Measurements from ENCODE around the gene CCZ1B. TPM values are rescaled to one million over a fixed set of nuclear protein-coding genes. Genes with fewer than 3 reads are reported as not detected.
"Not testable (repeated sequence)": the region's sequence is repeated elsewhere in the genome, so short reads cannot be mapped to it uniquely, and the experiment has no call there.

CCZ1B gene
- total RNA-seq, 2 experiments from 2014 or later: 36.9 to 48.7 TPM

DNA sequence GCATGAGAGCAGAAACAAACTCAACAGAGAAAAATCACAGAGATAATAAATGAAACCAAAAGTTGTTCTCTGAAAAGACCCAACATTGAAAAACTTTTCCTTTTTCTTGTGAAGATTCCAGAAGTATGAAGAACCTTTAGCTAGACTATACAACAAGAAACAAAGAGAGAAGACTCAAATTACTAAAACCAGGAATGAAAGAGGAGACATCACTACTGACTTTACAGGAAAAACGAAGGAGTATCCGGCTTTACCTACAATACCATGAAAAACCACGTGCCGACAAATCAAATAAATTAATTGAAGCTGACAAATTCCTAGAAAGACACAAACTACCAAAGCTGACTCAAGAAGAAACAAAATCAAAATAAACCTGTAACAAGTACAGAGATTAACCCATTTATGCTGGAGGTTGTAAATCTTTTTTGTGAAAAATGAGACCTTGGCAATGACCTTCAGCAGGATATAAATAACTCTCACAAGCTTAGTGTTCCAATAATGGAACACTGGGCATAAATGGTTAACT is 18.6 kb downstream of the CCZ1B start:
- H3K27ac Mint-ChIP-seq; intact Hi-C loops (cut with micrococcal nuclease); H3K4me3 Mint-ChIP-seq; ATAC-seq; H3K36me3 Mint-ChIP-seq (ENCODE audit: low read depth); H3K27me3 Mint-ChIP-seq; DNase-seq; CTCF ChIA-PET; POLR2A ChIA-PET; H3K9me3 Mint-ChIP-seq; H3K4me1 Mint-ChIP-seq (ENCODE audit: low read depth): not testable (repeated sequence)

DNA sequence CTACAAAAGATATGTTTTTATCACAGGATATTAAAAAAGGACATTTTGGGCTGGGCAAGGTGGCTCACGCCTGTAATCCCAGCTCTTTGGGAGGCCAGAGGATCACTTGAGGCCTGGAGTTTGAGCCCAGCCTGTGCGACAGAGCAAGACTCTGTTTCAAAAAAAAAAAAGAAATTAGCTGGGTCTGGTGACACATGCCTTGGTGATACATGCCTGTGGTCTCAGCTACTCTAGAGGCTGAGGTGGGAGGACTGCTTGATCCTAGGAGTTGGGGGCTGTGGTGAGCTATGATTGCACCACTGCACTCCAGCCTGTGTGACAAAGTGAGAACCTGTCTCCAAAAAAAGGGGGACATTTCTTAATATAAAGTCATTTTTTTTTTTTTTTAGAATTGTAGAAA is 25.7 kb downstream of the CCZ1B start:
- H3K27me3 Mint-ChIP-seq; intact Hi-C loops (cut with micrococcal nuclease); ATAC-seq; H3K4me3 Mint-ChIP-seq; H3K36me3 Mint-ChIP-seq (ENCODE audit: low read depth); DNase-seq; H3K4me1 Mint-ChIP-seq (ENCODE audit: low read depth); CTCF ChIA-PET; H3K27ac Mint-ChIP-seq; H3K9me3 Mint-ChIP-seq; POLR2A ChIA-PET: not testable (repeated sequence)

DNA sequence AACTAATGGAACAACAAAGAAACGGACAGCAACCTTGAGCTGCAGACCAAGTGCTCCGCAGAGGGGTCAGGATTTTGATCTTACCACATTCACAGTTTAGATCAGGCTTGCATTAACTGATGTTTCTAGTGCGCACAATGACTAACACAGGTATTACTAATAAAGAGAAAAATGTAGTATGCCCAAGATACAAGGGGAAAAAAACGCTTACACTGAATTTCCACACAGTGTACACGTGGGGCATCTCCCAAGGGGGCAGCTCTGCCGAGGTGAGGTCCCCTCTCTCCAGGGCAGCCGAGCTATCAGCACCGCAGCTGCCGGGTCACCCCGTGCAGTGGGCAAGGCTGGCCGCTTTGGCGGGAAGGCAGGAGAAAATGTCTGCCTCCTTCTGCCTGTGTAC is 26.2 kb downstream of the CCZ1B start:
- H3K27me3 Mint-ChIP-seq; H3K36me3 Mint-ChIP-seq (ENCODE audit: low read depth); H3K27ac Mint-ChIP-seq; H3K4me1 Mint-ChIP-seq (ENCODE audit: low read depth); CTCF ChIA-PET; intact Hi-C loops (cut with micrococcal nuclease); ATAC-seq; H3K4me3 Mint-ChIP-seq; POLR2A ChIA-PET; H3K9me3 Mint-ChIP-seq; DNase-seq: not testable (repeated sequence)

DNA sequence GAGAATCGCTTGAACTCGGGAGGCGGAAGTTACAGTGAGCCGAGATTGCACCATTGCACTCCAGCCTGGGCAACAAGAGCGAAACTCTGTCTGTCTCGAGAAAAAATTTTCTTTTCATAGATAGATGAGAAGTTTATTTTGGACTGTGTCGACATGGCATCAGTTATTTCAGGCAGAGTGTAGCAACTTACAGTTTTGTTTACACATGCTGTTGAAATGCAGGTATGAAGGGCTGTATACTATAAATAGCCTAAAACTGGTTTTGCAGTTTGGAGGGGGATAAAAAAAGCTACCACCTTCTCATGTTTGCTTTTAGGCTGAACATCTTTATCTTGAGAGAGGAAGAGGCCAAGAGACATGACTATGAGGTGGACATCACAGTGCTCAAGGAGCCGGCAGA is 28.0 kb downstream of the CCZ1B start:
- H3K27ac Mint-ChIP-seq; H3K4me1 Mint-ChIP-seq (ENCODE audit: low read depth); DNase-seq; H3K36me3 Mint-ChIP-seq (ENCODE audit: low read depth); POLR2A ChIA-PET; H3K4me3 Mint-ChIP-seq; CTCF ChIA-PET; intact Hi-C loops (cut with micrococcal nuclease); H3K27me3 Mint-ChIP-seq; ATAC-seq; H3K9me3 Mint-ChIP-seq: not testable (repeated sequence)

DNA sequence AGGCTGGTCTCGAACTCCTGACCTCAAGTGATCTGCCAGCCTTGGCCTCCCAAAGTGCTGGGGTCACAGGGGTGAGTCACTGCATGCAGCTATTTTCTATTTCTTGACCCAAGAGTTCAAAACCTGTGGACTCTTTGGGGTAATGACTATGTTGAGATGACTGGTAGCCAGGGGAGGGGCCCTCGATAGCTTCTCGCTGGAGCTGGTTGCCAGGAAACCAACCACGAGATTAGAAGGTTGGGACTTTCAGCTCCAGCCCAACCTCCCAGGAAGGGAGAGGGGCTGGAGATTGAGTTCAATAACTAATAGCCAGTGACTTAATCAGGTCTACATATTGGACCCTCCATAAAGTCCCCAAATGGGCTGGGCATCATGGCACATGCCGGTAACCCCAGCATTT is 28.9 kb downstream of the CCZ1B start:
- ATAC-seq; H3K9me3 Mint-ChIP-seq; CTCF ChIA-PET; DNase-seq; intact Hi-C loops (cut with micrococcal nuclease); H3K27me3 Mint-ChIP-seq; H3K4me1 Mint-ChIP-seq (ENCODE audit: low read depth); H3K36me3 Mint-ChIP-seq (ENCODE audit: low read depth); H3K27ac Mint-ChIP-seq; POLR2A ChIA-PET; H3K4me3 Mint-ChIP-seq: not testable (repeated sequence)

DNA sequence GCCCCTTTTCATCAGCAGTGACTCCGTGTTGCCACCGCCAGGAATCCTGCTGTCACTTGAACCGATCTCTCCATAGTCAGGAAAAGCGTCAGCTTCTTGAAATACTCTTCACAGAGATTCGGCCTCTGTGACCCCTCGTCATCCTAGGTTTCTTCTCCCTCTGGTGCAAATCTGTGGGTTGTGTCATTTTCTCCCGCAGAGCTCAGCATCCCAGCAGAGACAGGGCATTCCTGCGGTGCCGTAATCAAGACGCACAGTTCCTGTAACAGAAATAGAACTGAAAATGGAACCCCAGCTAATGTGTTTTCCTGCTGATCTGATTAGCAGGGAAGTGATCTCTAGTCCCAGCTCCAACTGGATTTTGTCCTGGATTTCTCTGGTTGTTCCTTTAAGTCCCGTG is 31.8 kb downstream of the CCZ1B start:
- H3K9me3 Mint-ChIP-seq; POLR2A ChIA-PET; H3K4me1 Mint-ChIP-seq (ENCODE audit: low read depth); DNase-seq; H3K27ac Mint-ChIP-seq; ATAC-seq; intact Hi-C loops (cut with micrococcal nuclease); H3K4me3 Mint-ChIP-seq; H3K36me3 Mint-ChIP-seq (ENCODE audit: low read depth); CTCF ChIA-PET; H3K27me3 Mint-ChIP-seq: not testable (repeated sequence)

DNA sequence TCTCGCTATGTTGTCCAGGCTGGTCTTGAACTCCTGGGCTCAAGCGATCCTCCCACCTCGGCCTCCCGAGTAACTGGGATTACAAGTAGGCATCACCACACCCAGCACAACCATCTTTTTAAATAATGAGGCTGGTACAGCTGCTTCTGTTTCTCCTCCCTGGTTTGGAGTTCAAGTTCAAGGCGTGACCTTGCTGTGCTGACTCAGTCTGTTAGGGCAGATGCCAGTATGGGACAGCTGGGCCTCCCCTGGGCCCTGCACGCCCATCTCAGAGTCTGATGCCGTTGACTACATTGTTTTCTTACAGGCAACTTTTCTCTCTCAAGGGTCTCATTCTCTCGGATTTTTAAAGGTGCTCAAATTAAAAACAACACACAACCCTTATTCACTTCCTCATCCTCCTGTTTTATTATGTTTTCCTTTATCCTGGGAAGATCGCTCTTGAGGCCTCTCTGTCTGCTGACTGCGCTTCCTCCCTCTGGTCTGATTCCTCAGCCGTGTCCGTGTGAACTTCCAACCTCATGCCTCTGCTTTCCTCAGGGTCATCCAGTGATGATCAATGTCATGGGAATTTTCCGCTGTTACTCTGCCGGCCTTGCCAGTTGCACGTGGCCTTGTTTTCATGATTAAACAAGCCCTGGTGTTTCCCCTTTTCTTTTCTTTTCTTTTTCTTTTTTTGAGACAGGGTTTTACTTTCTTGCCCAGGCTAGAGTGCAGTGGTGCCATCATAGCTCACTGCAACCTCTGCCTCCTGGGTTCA is 33.8 kb downstream of the CCZ1B start:
- ATAC-seq; intact Hi-C loops (cut with micrococcal nuclease): not testable (repeated sequence)

DNA sequence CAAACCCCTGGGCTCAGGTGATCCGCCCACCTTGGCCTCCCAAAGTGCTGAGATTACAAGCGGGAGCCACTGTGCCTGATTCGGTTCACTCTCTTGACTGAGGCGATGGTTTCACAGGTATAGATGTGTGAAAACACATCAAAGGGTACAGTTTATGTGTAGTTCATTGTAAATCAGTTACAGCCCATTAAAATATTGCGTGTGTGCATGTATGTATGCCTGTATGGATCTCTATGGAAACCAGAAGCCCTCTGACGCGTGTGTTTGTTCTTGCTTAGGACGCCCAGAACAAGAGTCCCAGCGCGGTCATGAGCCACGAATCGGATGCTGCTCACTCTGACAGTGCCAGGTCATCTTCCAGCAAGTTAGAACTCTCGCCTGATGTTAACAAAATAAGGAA is 36.7 kb downstream of the CCZ1B start:
- POLR2A ChIA-PET; H3K36me3 Mint-ChIP-seq (ENCODE audit: low read depth); H3K4me3 Mint-ChIP-seq; H3K4me1 Mint-ChIP-seq (ENCODE audit: low read depth); ATAC-seq; H3K9me3 Mint-ChIP-seq; intact Hi-C loops (cut with micrococcal nuclease); CTCF ChIA-PET; H3K27me3 Mint-ChIP-seq; H3K27ac Mint-ChIP-seq; DNase-seq: not testable (repeated sequence)

More for the DNA sequence above, 33.8 kb downstream of the CCZ1B start:
- H3K4me3 Mint-ChIP-seq; H3K4me1 Mint-ChIP-seq (ENCODE audit: low read depth); H3K9me3 Mint-ChIP-seq; H3K36me3 Mint-ChIP-seq (ENCODE audit: low read depth); H3K27ac Mint-ChIP-seq; H3K27me3 Mint-ChIP-seq; DNase-seq; POLR2A ChIA-PET; CTCF ChIA-PET: not testable (repeated sequence)

DNA sequence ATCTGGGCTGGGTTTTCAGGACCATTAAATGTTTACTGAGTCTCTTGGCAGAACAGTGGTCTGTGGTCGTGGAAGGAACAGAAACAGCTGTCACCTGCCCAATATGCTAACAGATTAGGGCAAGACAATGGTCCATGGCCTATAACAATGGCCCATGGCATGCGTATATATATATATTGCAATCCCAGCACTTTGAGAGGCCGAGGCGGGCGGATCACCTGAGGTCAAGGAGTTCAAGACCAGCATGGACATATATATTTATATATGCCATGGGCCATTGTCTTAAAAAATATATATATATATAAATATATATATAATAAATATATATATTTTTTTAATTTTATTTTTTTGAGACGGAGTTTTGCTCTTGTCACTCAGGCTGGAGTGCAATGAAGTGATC is 44.5 kb downstream of the CCZ1B start:
- H3K4me3 Mint-ChIP-seq: not testable (repeated sequence)

DNA sequence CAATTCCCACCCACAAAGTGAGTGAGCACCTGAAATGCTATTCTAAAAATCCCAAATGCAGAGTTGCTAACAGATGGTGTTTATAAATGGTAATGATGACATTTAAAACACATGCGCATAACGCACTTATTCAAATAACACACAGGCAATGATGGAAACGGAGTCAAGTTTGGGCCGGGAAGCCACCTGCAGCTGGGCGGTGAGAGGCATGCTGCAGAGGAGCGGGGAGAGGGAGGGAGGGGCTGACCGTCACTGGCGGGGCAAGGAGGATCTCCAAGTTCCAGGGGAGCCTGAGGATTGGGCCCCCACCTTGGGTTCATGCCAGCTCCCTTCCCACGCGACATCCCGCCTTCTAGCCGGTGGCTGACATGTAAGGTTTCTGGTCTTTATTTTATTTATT is 64.9 kb downstream of the CCZ1B start:
- H3K9me3 Mint-ChIP-seq: not testable (repeated sequence)

More for the DNA sequence above, 44.5 kb downstream of the CCZ1B start:
- CTCF ChIA-PET; H3K27me3 Mint-ChIP-seq; H3K9me3 Mint-ChIP-seq; ATAC-seq; H3K36me3 Mint-ChIP-seq (ENCODE audit: low read depth); DNase-seq; H3K27ac Mint-ChIP-seq; H3K4me1 Mint-ChIP-seq (ENCODE audit: low read depth); intact Hi-C loops (cut with micrococcal nuclease); POLR2A ChIA-PET: not testable (repeated sequence)

DNA sequence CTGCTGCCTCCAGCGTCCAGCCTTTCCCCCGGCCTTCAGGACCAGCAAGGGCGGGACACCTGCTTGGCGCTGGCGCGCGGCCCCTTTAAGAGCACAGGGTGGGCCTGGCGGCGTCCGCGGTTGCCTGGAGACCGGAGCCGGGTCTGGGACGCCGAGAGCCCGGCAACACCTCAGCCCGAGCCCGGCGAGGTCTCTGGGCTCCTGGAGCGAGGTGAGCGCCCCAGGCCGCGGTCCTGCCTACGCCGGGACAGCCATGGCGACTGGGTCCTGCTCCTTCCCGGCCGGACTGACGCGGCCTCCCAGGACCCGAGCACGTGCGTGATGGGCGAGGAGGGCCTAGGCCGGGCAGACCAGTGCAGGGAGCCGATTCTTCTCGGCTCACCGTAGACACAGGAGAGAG is 72.1 kb downstream of the CCZ1B start, which contains the start of gene RSPH10B2:
Gene RSPH10B2 (plus strand): TSS at position 140 of the 400 bp plus-strand sequence. CDS start 3,575 bp downstream, outside the sequence.
- H3K4me3 Mint-ChIP-seq; CTCF ChIA-PET; POLR2A ChIA-PET; intact Hi-C loops (cut with micrococcal nuclease); DNase-seq; H3K4me1 Mint-ChIP-seq (ENCODE audit: low read depth); H3K9me3 Mint-ChIP-seq; H3K27me3 Mint-ChIP-seq; H3K36me3 Mint-ChIP-seq (ENCODE audit: low read depth); H3K27ac Mint-ChIP-seq: not testable (repeated sequence)
- ATAC-seq: peak; percentile 27

More for the DNA sequence above, 64.9 kb downstream of the CCZ1B start:
- DNase-seq; H3K27ac Mint-ChIP-seq; H3K27me3 Mint-ChIP-seq; intact Hi-C loops (cut with micrococcal nuclease); ATAC-seq; H3K4me1 Mint-ChIP-seq (ENCODE audit: low read depth); H3K4me3 Mint-ChIP-seq; CTCF ChIA-PET; POLR2A ChIA-PET; H3K36me3 Mint-ChIP-seq (ENCODE audit: low read depth): not testable (repeated sequence)

DNA sequence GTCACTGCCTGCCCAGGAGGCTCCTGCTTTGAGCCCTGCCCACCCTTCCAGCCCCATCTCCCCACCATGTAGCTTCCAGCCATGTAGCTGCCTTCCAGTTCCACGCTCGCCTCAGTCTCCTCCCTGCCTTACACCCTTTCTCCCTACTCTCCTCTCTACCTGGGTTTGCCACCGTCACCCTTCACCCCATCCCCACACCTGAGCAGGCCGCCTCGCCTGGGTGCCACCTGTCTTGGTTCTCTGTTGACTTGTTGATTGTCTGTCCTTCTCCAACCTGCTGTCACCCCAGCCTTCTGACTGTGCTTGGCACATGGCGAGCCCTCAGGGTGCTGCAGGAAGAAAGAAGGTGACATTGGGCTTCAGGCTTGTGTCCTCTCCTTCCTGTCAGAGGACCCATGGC is 75.9 kb downstream of the CCZ1B start:
- H3K4me1 Mint-ChIP-seq (ENCODE audit: low read depth); H3K4me3 Mint-ChIP-seq; ATAC-seq; H3K27ac Mint-ChIP-seq; DNase-seq; H3K27me3 Mint-ChIP-seq; H3K9me3 Mint-ChIP-seq; CTCF ChIA-PET; intact Hi-C loops (cut with micrococcal nuclease); H3K36me3 Mint-ChIP-seq (ENCODE audit: low read depth); POLR2A ChIA-PET: not testable (repeated sequence)
